ENCODE measurements around the gene EXOC6. TPM values are rescaled to one million over a fixed set of nuclear protein-coding genes. Genes with fewer than 3 reads are reported as not detected.
A peak's percentile ranks its signal among the peaks of the same experiment; 100 is the strongest.

Gene EXOC6
- total RNA-seq, 1 experiment from 2014 or later: 5.9 TPM

- H3K36me3 ChIP-seq: no peaks in the 10 kb centered on the region
- H3K4me1 ChIP-seq: no peaks in the 10 kb centered on the region
- no peaks in the 10 kb centered on the region for H3K27me3 ChIP-seq
- no peak overlapping the region for H3K4me3 ChIP-seq
- no peak for DNase-seq
- H3K27ac ChIP-seq: no peak overlapping the region
- H3K9me3 ChIP-seq (replicated peaks): no peaks in the 10 kb centered on the region
Measured at GRCh38 chr10:93026072-93026471, 177.8 kb downstream of the EXOC6 start.

- no peaks in the 10 kb centered on the region for H3K4me1 ChIP-seq
- DNase-seq: no peak
- H3K4me3 ChIP-seq: no peak overlapping the region
- no peaks in the 10 kb centered on the region for H3K36me3 ChIP-seq
- H3K9me3 ChIP-seq (replicated peaks): no peaks in the 10 kb centered on the region
- H3K27ac ChIP-seq: no peak overlapping the region
- no peaks in the 10 kb centered on the region for H3K27me3 ChIP-seq
Measured at GRCh38 chr10:93027508-93027907, 179.2 kb downstream of the EXOC6 start.

DNA sequence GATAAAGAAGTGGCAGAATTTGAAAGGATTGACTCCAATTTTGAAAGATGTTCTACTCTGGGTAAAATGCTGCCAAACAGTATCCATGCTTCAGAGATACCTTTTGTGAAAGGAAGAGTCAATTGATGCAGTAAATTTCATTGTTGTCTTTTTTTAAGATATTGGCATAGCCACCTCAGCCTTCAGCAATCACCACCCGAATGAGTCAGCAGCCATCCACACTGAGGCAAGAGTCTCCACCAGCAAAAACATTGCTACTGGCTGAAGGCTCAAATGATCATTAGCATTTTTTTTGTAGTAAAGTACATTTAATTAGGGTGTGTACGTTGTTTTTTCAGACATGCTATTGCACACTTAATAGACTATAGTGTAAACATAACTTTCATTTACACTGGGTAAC, 180.6 kb downstream of the EXOC6 start:
- no peaks in the 10 kb centered on the region for H3K36me3 ChIP-seq
- no peak overlapping the region for H3K27ac ChIP-seq
- H3K4me3 ChIP-seq: no peak overlapping the region
- no peaks in the 10 kb centered on the region for H3K27me3 ChIP-seq
- H3K9me3 ChIP-seq (replicated peaks): no peaks in the 10 kb centered on the region
- no peak for DNase-seq
- no peaks in the 10 kb centered on the region for H3K4me1 ChIP-seq

DNA sequence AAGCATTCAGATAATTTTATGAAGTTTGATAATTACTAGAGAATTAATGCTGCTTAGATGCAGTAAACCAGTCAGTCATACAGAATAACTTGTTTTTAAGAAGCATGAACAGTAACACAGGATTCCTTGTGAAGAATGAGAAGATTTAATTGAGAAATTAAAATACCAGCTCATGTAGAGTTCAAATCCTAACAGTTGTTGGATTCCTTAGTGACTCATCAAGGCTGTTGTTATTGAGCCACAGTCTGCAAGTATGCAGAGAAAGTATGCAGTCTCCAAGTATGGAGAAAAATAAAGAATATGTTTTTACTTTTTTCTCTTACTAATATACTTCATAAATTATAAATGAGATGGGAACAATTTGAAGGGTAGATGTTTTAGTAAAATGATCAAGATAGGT, 182.1 kb downstream of the EXOC6 start:
- peak in 1 of 2 experiments; percentile 12 for DNase-seq
- Histone ChIP-seq H3K27me3 (no peaks in the 10 kb centered on the region), H3K4me1 (no peaks in the 10 kb centered on the region), H3K9me3 (replicated peaks) (no peaks in the 10 kb centered on the region), H3K27ac (peak overlapping the region; percentile 19; the same call in 1 of the 2 replicates), H3K36me3 (no peaks in the 10 kb centered on the region), H3K4me3 (no peak overlapping the region)

DNA sequence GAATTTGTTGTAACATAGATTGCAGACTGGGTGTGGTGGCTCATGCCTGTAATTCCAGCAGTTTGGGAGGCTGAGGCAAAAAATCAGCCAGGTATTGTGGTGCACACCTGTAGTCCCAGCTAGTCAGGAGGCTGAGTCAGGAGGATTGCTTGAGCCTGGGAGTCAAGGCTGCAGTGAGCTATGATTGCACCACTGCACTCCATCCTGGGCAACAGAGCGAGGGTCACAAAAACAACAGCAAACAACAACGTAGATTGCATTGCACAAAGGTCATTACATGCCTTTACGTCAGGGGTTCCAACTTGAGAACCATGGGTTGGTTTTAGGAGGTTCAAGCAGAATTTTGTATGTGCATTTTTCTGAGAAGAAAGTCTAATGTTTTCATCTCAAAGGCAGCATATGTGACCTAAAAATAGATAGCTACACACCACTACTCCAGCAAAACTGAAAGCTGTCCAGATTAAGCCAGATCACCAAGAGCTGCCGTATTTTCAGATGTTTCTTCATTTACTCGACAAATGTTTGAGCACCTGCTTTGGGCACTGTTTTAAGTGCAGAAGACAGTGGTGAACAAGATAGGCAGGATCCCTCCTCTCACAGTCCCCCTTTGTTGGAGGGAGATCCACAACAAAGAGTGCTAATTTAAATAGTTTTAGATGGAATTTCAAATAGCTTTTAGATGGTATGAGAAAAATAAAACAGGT, 183.9 kb downstream of the EXOC6 start:
- no peak overlapping the region for H3K4me3 ChIP-seq
- no peaks in the 10 kb centered on the region for H3K36me3 ChIP-seq
- DNase-seq: no peak
- H3K27ac ChIP-seq: no peak overlapping the region
- H3K9me3 ChIP-seq (replicated peaks): no peaks in the 10 kb centered on the region
- H3K4me1 ChIP-seq: no peaks in the 10 kb centered on the region
- H3K27me3 ChIP-seq: no peaks in the 10 kb centered on the region

- H3K27ac ChIP-seq: no peak overlapping the region
- H3K9me3 ChIP-seq (replicated peaks): no peaks in the 10 kb centered on the region
- H3K4me3 ChIP-seq: no peak overlapping the region
- no peak for DNase-seq
- H3K4me1 ChIP-seq: no peaks in the 10 kb centered on the region
- no peaks in the 10 kb centered on the region for H3K36me3 ChIP-seq
- no peaks in the 10 kb centered on the region for H3K27me3 ChIP-seq
Measured at GRCh38 chr10:93032809-93033137, 184.5 kb downstream of the EXOC6 start.

GRCh38 chr10:93034426-93034825, 186.1 kb downstream of the EXOC6 start:
- Histone ChIP-seq H3K36me3 (no peaks in the 10 kb centered on the region), H3K27me3 (no peaks in the 10 kb centered on the region), H3K9me3 (replicated peaks) (no peaks in the 10 kb centered on the region), H3K4me1 (no peaks in the 10 kb centered on the region), H3K4me3 (no peak overlapping the region), H3K27ac (no peak overlapping the region)
- DNase-seq: no peak

GRCh38 chr10:93039110-93039509, 190.8 kb downstream of the EXOC6 start:
- DNase-seq: no peak
- H3K4me1 ChIP-seq: no peaks in the 10 kb centered on the region
- H3K9me3 ChIP-seq (replicated peaks): no peaks in the 10 kb centered on the region
- no peaks in the 10 kb centered on the region for H3K36me3 ChIP-seq
- H3K4me3 ChIP-seq: no peak overlapping the region
- no peaks in the 10 kb centered on the region for H3K27me3 ChIP-seq
- H3K27ac ChIP-seq: no peak overlapping the region

GRCh38 chr10:93039721-93040120, 191.4 kb downstream of the EXOC6 start:
- peak in 1 of 2 experiments; percentile 17 for DNase-seq
- H3K4me3 ChIP-seq: no peak overlapping the region

DNA sequence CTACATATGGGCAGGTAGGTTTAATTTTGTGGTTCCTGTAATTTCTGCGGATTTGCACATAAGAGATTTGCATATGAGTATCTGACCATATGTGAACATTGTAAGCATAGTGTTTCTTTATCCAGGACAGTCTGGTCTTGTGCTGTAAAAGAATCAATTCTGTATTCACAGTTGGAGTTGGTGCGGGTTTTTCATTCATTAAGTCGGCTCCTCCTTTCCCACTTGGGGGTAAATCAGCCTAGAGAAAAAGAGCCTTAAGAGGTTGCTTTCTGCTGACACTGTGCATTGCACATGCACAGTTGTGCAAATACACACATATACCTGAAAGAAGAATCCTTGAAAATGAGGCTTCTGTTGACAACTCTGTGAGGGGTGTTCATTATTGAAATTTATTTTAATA, 206.2 kb downstream of the EXOC6 start:
- Histone ChIP-seq H3K27me3 (no peaks in the 10 kb centered on the region), H3K4me1 (peaks cover 3% of the 10 kb centered on the region; the same call in 1 of the 2 replicates), H3K9me3 (replicated peaks) (no peaks in the 10 kb centered on the region), H3K4me3 (no peak overlapping the region), H3K36me3 (no peaks in the 10 kb centered on the region), H3K27ac (no peak overlapping the region)
- DNase-seq: no peak

More at GRCh38 chr10:93039721-93040120, 191.4 kb downstream of the EXOC6 start:
- Histone ChIP-seq H3K9me3 (replicated peaks) (no peaks in the 10 kb centered on the region), H3K27ac (no peak overlapping the region), H3K4me1 (no peaks in the 10 kb centered on the region), H3K36me3 (no peaks in the 10 kb centered on the region), H3K27me3 (no peaks in the 10 kb centered on the region)

GRCh38 chr10:93058139-93058538, 209.8 kb downstream of the EXOC6 start:
- no peaks in the 10 kb centered on the region for H3K27me3 ChIP-seq
- H3K4me1 ChIP-seq: peaks cover 3% of the 10 kb centered on the region; the same call in 1 of the 2 replicates
- no peaks in the 10 kb centered on the region for H3K36me3 ChIP-seq
- no peak for DNase-seq
- no peak overlapping the region for H3K27ac ChIP-seq
- no peak overlapping the region for H3K4me3 ChIP-seq
- H3K9me3 ChIP-seq (replicated peaks): no peaks in the 10 kb centered on the region

DNA sequence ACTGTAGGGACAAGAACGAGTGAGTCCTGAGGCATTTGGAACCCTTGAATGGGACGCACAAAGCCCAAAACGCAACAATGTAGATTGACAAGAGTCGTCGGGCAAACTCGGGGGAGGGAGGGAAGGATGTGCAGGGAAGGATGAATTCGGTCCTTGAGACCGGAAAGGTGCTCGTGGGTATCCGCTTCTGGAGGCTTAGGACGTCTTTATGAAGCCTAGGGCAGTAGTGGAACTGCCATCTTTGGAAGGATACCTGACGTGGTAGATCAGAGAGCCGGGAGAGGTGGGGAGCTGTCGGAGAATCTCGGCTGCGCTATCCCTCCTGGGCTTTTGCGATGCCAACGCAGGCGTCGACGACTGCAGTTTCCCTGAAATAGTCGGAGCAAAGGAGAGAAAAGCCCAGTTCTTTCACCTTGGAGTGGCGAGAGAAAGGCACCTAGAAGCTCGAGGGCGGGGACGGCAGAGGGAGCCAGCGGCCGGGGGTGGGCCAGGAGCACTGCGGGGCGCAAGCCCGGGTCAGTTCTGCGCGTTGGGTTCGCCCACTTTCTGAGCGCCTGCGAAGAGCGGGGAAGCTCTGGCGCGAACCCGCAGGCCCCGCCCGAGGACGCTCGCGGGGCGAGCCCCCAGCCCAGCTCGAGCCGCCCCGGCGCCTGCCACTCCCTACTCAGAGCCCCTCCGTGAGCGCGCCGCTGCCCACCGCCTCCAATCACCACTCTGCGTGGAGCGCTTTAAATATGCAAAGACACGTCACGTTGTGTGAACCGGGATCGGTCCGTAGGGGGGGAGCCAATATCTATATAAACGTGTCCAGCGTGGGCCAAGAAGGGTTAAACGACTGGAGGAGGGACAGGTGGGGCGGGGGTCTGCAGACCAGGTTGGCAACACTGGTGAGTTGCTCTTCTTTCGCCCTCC, 211.9 kb downstream of the EXOC6 start, which contains the start of gene CYP26C1:
Gene CYP26C1 (plus strand): TSS at position 824 of the 912 bp plus-strand sequence. CDS start 466 bp downstream, outside the sequence.
- no peak for DNase-seq
- H3K27ac ChIP-seq: no peak within 1 kb of the TSS
- H3K9me3 ChIP-seq (replicated peaks): no peaks in the 10 kb centered on the region
- peaks cover 3% of the 10 kb centered on the region; the same call in 1 of the 2 replicates for H3K4me1 ChIP-seq
- no peaks in the 10 kb centered on the region for H3K27me3 ChIP-seq
- no peaks in the 10 kb centered on the region for H3K36me3 ChIP-seq
- H3K4me3 ChIP-seq: no peak within 1 kb of the TSS

DNA sequence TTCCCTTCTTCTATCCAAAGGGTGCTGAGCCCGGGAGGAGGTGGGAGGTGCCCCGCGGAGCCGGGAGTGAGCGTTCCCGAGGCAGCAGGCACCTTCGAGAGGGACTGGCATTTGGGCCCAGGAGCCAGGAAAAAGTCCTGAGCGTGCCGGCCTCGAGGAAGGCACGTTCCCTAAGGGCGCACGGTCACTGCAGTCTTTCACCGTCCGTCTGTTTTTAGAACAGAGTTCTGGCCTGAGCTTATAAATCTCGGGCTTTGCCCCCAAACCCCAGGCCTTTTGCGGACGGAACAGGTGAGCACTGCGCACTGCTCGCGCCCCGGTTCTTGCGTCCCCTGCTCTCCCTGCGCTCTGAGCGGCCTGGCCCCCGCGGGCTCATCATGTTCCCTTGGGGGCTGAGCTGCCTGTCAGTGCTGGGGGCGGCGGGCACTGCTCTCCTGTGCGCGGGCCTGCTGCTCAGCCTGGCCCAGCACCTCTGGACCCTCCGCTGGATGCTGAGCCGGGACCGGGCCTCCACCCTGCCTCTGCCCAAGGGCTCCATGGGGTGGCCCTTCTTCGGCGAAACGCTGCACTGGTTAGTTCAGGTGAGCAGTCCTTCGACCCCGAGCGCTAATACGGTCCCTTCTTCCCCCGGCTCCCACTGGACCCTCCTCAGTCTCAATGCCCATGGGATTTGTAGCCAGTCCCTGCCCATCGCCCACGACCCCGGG, 212.7 kb downstream of the EXOC6 start:
- H3K27me3 ChIP-seq: no peaks in the 10 kb centered on the region

GRCh38 chr10:93061594-93062513, 213.5 kb downstream of the EXOC6 start:
- Histone ChIP-seq H3K9me3 (replicated peaks) (no peaks in the 10 kb centered on the region), H3K27ac (no peak overlapping the region), H3K4me3 (no peak overlapping the region), H3K36me3 (no peaks in the 10 kb centered on the region), H3K4me1 (peaks cover 3% of the 10 kb centered on the region; the same call in 1 of the 2 replicates), H3K27me3 (no peaks in the 10 kb centered on the region)
- DNase-seq: no peak

More for the DNA sequence above, 212.7 kb downstream of the EXOC6 start:
- H3K9me3 ChIP-seq (replicated peaks): no peaks in the 10 kb centered on the region
- peaks cover 3% of the 10 kb centered on the region; the same call in 1 of the 2 replicates for H3K4me1 ChIP-seq
- H3K36me3 ChIP-seq: no peaks in the 10 kb centered on the region
- no peak overlapping the region for H3K27ac ChIP-seq
- DNase-seq: no peak
- H3K4me3 ChIP-seq: no peak overlapping the region

All from SJCRH30 (cell line).